K562 (cell line): ENCODE measurements around the gene ADORA1.

ENCODE experiments used
- ESRRA ChIP-seq: fragments of 450-650 bp; IDR thresholded peaks from 2 replicates; pipeline ENCODE4 v1.6.1; 2014; ENCODE audit warnings: low read depth, mild to moderate bottlenecking, moderate library complexity, borderline replicate concordance
- MEIS2 ChIP-seq: fragments of 450-650 bp; IDR thresholded peaks from 2 replicates; pipeline ENCODE4 v1.6.1; 2014; ENCODE audit warnings: mild to moderate bottlenecking; ENCODE audit not compliant: partially characterized antibody
- RAD21 ChIP-seq, 2 experiments: fragments of 250-450 bp in 1 of 2; fragments of 450-650 bp in 1 of 2; sonication (Bioruptor Pico) in 1 of 2; formaldehyde crosslinking in 1 of 2; IDR thresholded peaks in 1 of 2; conservative IDR thresholded peaks in 1 of 2; 2 replicates each; pipeline versions ENCODE4 v1.4.0 to v1.8.0; 2020 to 2022; ENCODE audit warnings: mild to moderate bottlenecking in 2 of 2, moderate library complexity in 1 of 2
- TBP ChIP-seq: optimal IDR thresholded peaks from 2 replicates; pipeline ENCODE3; 2011; ENCODE audit warnings: low read depth, low read length, improper control_type of control experiment
- ZBTB43 ChIP-seq: sonication (generic); formaldehyde crosslinking; IDR thresholded peaks from 2 replicates; pipeline ENCODE4 v1.8.0; 2023; ENCODE audit warnings: mild to moderate bottlenecking, missing genetic modification reagents
- TF ChIP-seq, protein P1 (sequence below), 3 experiments: IDR thresholded peaks in 2 of 3; conservative IDR thresholded peaks in 1 of 3; 2 replicates each; pipeline ENCODE4 v1.5.1; 2011 to 2012; ENCODE audit warnings: low read length in 3 of 3, mild to moderate bottlenecking in 3 of 3, control low read depth in 2 of 3, improper control_type of control experiment in 1 of 3, inconsistent platforms in 1 of 3, low read depth in 1 of 3, mixed read lengths in 1 of 3, moderate library complexity in 1 of 3; ENCODE audit not compliant: insufficient read depth in 2 of 3
- TF ChIP-seq, protein P2 (sequence below): fragments of 150-350 bp; IDR thresholded peaks from 2 replicates; pipeline ENCODE4 v1.6.1; 2014; ENCODE audit warnings: low read depth, mild to moderate bottlenecking, low read length, borderline replicate concordance

DNA sequence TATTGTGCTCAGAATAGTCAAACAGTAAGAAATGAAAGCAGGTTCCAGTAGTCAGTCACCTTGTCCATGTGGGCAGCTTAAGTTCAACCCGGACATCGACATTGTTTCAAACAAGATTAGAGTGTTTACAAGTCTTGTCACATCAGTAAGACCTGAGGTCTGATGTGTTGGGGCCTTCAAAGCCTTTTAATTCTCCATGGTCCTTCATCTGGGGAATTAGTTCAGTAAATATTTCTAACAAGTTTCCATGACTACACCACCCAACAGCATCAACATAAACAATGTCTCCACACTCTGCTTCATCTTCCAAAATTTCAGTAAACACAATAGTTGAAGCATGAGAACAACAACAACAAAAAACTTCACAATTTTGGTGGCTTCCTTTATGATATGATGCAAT, 15.1 kb upstream of the ADORA1 start:
- TF ChIP-seq, protein P1, sequence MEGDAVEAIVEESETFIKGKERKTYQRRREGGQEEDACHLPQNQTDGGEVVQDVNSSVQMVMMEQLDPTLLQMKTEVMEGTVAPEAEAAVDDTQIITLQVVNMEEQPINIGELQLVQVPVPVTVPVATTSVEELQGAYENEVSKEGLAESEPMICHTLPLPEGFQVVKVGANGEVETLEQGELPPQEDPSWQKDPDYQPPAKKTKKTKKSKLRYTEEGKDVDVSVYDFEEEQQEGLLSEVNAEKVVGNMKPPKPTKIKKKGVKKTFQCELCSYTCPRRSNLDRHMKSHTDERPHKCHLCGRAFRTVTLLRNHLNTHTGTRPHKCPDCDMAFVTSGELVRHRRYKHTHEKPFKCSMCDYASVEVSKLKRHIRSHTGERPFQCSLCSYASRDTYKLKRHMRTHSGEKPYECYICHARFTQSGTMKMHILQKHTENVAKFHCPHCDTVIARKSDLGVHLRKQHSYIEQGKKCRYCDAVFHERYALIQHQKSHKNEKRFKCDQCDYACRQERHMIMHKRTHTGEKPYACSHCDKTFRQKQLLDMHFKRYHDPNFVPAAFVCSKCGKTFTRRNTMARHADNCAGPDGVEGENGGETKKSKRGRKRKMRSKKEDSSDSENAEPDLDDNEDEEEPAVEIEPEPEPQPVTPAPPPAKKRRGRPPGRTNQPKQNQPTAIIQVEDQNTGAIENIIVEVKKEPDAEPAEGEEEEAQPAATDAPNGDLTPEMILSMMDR (IDR thresholded peaks at IDR 0.05 in 2 of 3, conservative IDR thresholded peaks at IDR 0.05 in 1 of 3; ENCODE audit: insufficient read depth in 2 of 3, low read depth in 1 of 3, low read length in 3 of 3) = no peak
- no peak for TF ChIP-seq RAD21 (CRISPR knock-in tag; conservative IDR thresholded peaks at IDR 0.05 in 1 of 2, IDR thresholded peaks at IDR 0.05 in 1 of 2)
- TF ChIP-seq ZBTB43 (CRISPR knock-in tag) = no peak
- no peak for TF ChIP-seq TBP
- TF ChIP-seq, protein P2, sequence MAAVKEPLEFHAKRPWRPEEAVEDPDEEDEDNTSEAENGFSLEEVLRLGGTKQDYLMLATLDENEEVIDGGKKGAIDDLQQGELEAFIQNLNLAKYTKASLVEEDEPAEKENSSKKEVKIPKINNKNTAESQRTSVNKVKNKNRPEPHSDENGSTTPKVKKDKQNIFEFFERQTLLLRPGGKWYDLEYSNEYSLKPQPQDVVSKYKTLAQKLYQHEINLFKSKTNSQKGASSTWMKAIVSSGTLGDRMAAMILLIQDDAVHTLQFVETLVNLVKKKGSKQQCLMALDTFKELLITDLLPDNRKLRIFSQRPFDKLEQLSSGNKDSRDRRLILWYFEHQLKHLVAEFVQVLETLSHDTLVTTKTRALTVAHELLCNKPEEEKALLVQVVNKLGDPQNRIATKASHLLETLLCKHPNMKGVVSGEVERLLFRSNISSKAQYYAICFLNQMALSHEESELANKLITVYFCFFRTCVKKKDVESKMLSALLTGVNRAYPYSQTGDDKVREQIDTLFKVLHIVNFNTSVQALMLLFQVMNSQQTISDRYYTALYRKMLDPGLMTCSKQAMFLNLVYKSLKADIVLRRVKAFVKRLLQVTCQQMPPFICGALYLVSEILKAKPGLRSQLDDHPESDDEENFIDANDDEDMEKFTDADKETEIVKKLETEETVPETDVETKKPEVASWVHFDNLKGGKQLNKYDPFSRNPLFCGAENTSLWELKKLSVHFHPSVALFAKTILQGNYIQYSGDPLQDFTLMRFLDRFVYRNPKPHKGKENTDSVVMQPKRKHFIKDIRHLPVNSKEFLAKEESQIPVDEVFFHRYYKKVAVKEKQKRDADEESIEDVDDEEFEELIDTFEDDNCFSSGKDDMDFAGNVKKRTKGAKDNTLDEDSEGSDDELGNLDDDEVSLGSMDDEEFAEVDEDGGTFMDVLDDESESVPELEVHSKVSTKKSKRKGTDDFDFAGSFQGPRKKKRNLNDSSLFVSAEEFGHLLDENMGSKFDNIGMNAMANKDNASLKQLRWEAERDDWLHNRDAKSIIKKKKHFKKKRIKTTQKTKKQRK = no peak
- TF ChIP-seq ESRRA = no peak
- TF ChIP-seq MEIS2 = no peak
